ENCODE data around the gene GOLGA1.
A peak's percentile ranks its signal among the peaks of the same experiment; 100 is the strongest.
"Not testable (repeated sequence)": the region's sequence is repeated elsewhere in the genome, so short reads cannot be mapped to it uniquely, and the experiment has no call there.

Gene GOLGA1

GRCh38 chr9:124841075-124841821 is 99.6 kb downstream of the GOLGA1 start:
- Histone ChIP-seq H3K9me3 (replicated peaks; ENCODE audit: insufficient read depth, low read length) (no peaks in the 10 kb centered on the region), H3K79me2 (ENCODE audit: low read length) (no peaks in the 10 kb centered on the region), H3K9me2 (replicated peaks; ENCODE audit: insufficient read depth, low read length) (no peaks in the 10 kb centered on the region), H2AFZ (ENCODE audit: low read length) (no peak overlapping the region), H3K27me3 (replicated peaks; ENCODE audit: insufficient read depth, low read length) (no peaks in the 10 kb centered on the region), H3K9ac (ENCODE audit: low read length) (no peak overlapping the region), H3K4me1 (ENCODE audit: low read length) (no peaks in the 10 kb centered on the region), H3K4me2 (ENCODE audit: low read depth, low read length) (no peak overlapping the region), H3K27ac (ENCODE audit: low read length) (no peak overlapping the region), H4K20me1 (ENCODE audit: insufficient read depth, low read length) (no peaks in the 10 kb centered on the region), H3F3A (ENCODE audit: insufficient read depth, low read length) (no peaks in the 10 kb centered on the region), H3K36me3 (replicated peaks; ENCODE audit: insufficient read depth, low read length) (no peaks in the 10 kb centered on the region), H3K4me3 (ENCODE audit: low read length) (no peak overlapping the region)
- DNase-seq, result no peak
- TF ChIP-seq CTCF (IDR thresholded peaks at IDR 0.05; ENCODE audit: low read length) (no peak), EZH2 (optimal IDR thresholded peaks at IDR 0.05; ENCODE audit: low read depth, low read length) (no peak)

GRCh38 chr9:124840300-124840833 is 100.5 kb downstream of the GOLGA1 start:
- H3K4me1 ChIP-seq (ENCODE audit: low read length), result no peaks in the 10 kb centered on the region
- H3K36me3 ChIP-seq (replicated peaks; ENCODE audit: insufficient read depth, low read length), result no peaks in the 10 kb centered on the region
- no peaks in the 10 kb centered on the region for H3K79me2 ChIP-seq (ENCODE audit: low read length)
- H3K9me3 ChIP-seq (replicated peaks; ENCODE audit: insufficient read depth, low read length), result no peaks in the 10 kb centered on the region
- peak; percentile 48 for TF ChIP-seq CTCF (IDR thresholded peaks at IDR 0.05; ENCODE audit: low read length)
- no peak for TF ChIP-seq EZH2 (optimal IDR thresholded peaks at IDR 0.05; ENCODE audit: low read depth, low read length)
- H3K27me3 ChIP-seq (replicated peaks; ENCODE audit: insufficient read depth, low read length), result no peaks in the 10 kb centered on the region
- H3K9me2 ChIP-seq (replicated peaks; ENCODE audit: insufficient read depth, low read length), result no peaks in the 10 kb centered on the region
- no peaks in the 10 kb centered on the region for H3F3A ChIP-seq (ENCODE audit: insufficient read depth, low read length)
- H4K20me1 ChIP-seq (ENCODE audit: insufficient read depth, low read length), result no peaks in the 10 kb centered on the region
- H3K9ac ChIP-seq (ENCODE audit: low read length), result no peak overlapping the region
- H3K4me3 ChIP-seq (ENCODE audit: low read length), result no peak overlapping the region
- DNase-seq, result no peak
- H3K4me2 ChIP-seq (ENCODE audit: low read depth, low read length), result no peak overlapping the region
- H2AFZ ChIP-seq (ENCODE audit: low read length), result no peak overlapping the region
- no peak overlapping the region for H3K27ac ChIP-seq (ENCODE audit: low read length)

GRCh38 chr9:124839612-124840299 is 101.1 kb downstream of the GOLGA1 start:
- Histone ChIP-seq H3K9ac (ENCODE audit: low read length) (no peak overlapping the region), H2AFZ (ENCODE audit: low read length) (no peak overlapping the region), H3K79me2 (ENCODE audit: low read length) (no peaks in the 10 kb centered on the region), H3K4me2 (ENCODE audit: low read depth, low read length) (no peak overlapping the region), H4K20me1 (ENCODE audit: insufficient read depth, low read length) (no peaks in the 10 kb centered on the region), H3K27ac (ENCODE audit: low read length) (no peak overlapping the region), H3K27me3 (replicated peaks; ENCODE audit: insufficient read depth, low read length) (no peaks in the 10 kb centered on the region), H3K36me3 (replicated peaks; ENCODE audit: insufficient read depth, low read length) (no peaks in the 10 kb centered on the region), H3K4me3 (ENCODE audit: low read length) (no peak overlapping the region), H3K4me1 (ENCODE audit: low read length) (no peaks in the 10 kb centered on the region), H3K9me2 (replicated peaks; ENCODE audit: insufficient read depth, low read length) (no peaks in the 10 kb centered on the region), H3K9me3 (replicated peaks; ENCODE audit: insufficient read depth, low read length) (no peaks in the 10 kb centered on the region), H3F3A (ENCODE audit: insufficient read depth, low read length) (no peaks in the 10 kb centered on the region)
- TF ChIP-seq CTCF (IDR thresholded peaks at IDR 0.05; ENCODE audit: low read length), result peak; percentile 25; the same call in 1 of the 2 replicates
- no peak for TF ChIP-seq EZH2 (optimal IDR thresholded peaks at IDR 0.05; ENCODE audit: low read depth, low read length)
- no peak for DNase-seq

GRCh38 chr9:124838567-124839275 is 102.2 kb downstream of the GOLGA1 start:
- H3K27ac ChIP-seq (ENCODE audit: low read length); DNase-seq; H3K9me3 ChIP-seq (replicated peaks; ENCODE audit: insufficient read depth, low read length); H4K20me1 ChIP-seq (ENCODE audit: insufficient read depth, low read length); H3K4me2 ChIP-seq (ENCODE audit: low read depth, low read length); H3K4me3 ChIP-seq (ENCODE audit: low read length); H3K36me3 ChIP-seq (replicated peaks; ENCODE audit: insufficient read depth, low read length); H3F3A ChIP-seq (ENCODE audit: insufficient read depth, low read length); H2AFZ ChIP-seq (ENCODE audit: low read length); H3K79me2 ChIP-seq (ENCODE audit: low read length); H3K9ac ChIP-seq (ENCODE audit: low read length); H3K9me2 ChIP-seq (replicated peaks; ENCODE audit: insufficient read depth, low read length); H3K4me1 ChIP-seq (ENCODE audit: low read length); H3K27me3 ChIP-seq (replicated peaks; ENCODE audit: insufficient read depth, low read length): not testable (repeated sequence)

- H3F3A ChIP-seq (ENCODE audit: insufficient read depth, low read length); H3K27me3 ChIP-seq (replicated peaks; ENCODE audit: insufficient read depth, low read length); H3K4me3 ChIP-seq (ENCODE audit: low read length); H3K9me2 ChIP-seq (replicated peaks; ENCODE audit: insufficient read depth, low read length); H3K9me3 ChIP-seq (replicated peaks; ENCODE audit: insufficient read depth, low read length); H3K4me2 ChIP-seq (ENCODE audit: low read depth, low read length); H3K36me3 ChIP-seq (replicated peaks; ENCODE audit: insufficient read depth, low read length); H4K20me1 ChIP-seq (ENCODE audit: insufficient read depth, low read length); H3K9ac ChIP-seq (ENCODE audit: low read length); H2AFZ ChIP-seq (ENCODE audit: low read length); H3K79me2 ChIP-seq (ENCODE audit: low read length); DNase-seq; H3K4me1 ChIP-seq (ENCODE audit: low read length); H3K27ac ChIP-seq (ENCODE audit: low read length): not testable (repeated sequence)
Measured at GRCh38 chr9:124838132-124838531, 102.8 kb downstream of the GOLGA1 start.
